Gastroesophageal sphincter (tissue), 4 donors: ENCODE results near the gene FSTL5. TPM values are rescaled to one million over a fixed set of nuclear protein-coding genes. Genes with fewer than 3 reads are reported as not detected.

Experiments used
- ATAC-seq: fragments of 150-250 bp; one replicate; pipeline ENCODE4 v1.9.1; 2016; ENCODE audit warnings: mild to moderate bottlenecking, moderate library complexity
- H3K27ac ChIP-seq, 4 donors: fragments of 200-600 bp; sonication (generic) in 3 of 4; 1 replicate in 3 of 4; 2 replicates in 1 of 4; pipeline ENCODE4 v1.5.1; 2016 to 2019
- H3K27me3 ChIP-seq: fragments of 200-600 bp; sonication (generic); one replicate; pipeline ENCODE4 v1.5.1; 2019
- H3K36me3 ChIP-seq, 2 donors: fragments of 200-600 bp; sonication (generic); one replicate each; pipeline ENCODE4 v1.5.1; 2019; ENCODE audit warnings: control low read depth in 1 of 2
- H3K4me1 ChIP-seq, 3 donors: fragments of 200-600 bp; sonication (generic); 1 replicate in 2 of 3; 2 replicates in 1 of 3; pipeline ENCODE4 v1.5.1; 2016 to 2019; ENCODE audit warnings: control low read depth in 2 of 3
- H3K4me3 ChIP-seq, 2 donors: fragments of 200-600 bp; sonication (generic); one replicate each; pipeline ENCODE4 v1.5.1; 2019; ENCODE audit warnings: mild to moderate bottlenecking in 1 of 2, moderate library complexity in 1 of 2
- H3K9me3 ChIP-seq, 3 donors: fragments of 200-600 bp; sonication (generic); one replicate each; pipeline ENCODE4 v1.5.1; 2017 to 2019; ENCODE audit warnings: control low read depth in 2 of 3
- CTCF ChIP-seq, 4 experiments: fragments of 200-600 bp in 2 of 4; fragments of 450-650 bp in 2 of 4; sonication (generic) in 1 of 4; IDR thresholded peaks; one replicate each; pipeline ENCODE4 v1.5.1; 2017 to 2019; ENCODE audit warnings: antibody characterized with exemption in 4 of 4, mild to moderate bottlenecking in 2 of 4, moderate library complexity in 2 of 4
- EP300 ChIP-seq: sonication (generic); formaldehyde crosslinking; IDR thresholded peaks from one replicate; pipeline ENCODE4 v1.6.1; 2017; ENCODE audit warnings: antibody characterized with exemption, mild to moderate bottlenecking
- POLR2A ChIP-seq, 2 donors: fragments of 450-650 bp; IDR thresholded peaks; one replicate each; pipeline ENCODE4 v1.6.1; 2017; ENCODE audit warnings: antibody characterized with exemption in 2 of 2, mild to moderate bottlenecking in 2 of 2, moderate library complexity in 1 of 2
- POLR2AphosphoS5 ChIP-seq: sonication (generic); formaldehyde crosslinking; IDR thresholded peaks from one replicate; pipeline ENCODE4 v1.6.1; 2017; ENCODE audit warnings: antibody characterized with exemption
- WGBS, 2 donors: methylation state at CpG; one replicate each; pipeline ENCODE4 v1.1.5; 2018; ENCODE audit warnings: low coverage in 1 of 2; 5-methylcytosine and 5-hydroxymethylcytosine counted together
- total RNA-seq, 4 donors: library from RNA; depleted of rRNA; stranded (reverse); fragments of >200 nt; gene quantifications; one replicate each; pipeline ENCODE4 v1.1.0, GENCODE V29; 2016

The FSTL5 gene
- total RNA-seq, 4 donors from 2014 or later, result 0.27 to 0.57 TPM; not detected in 2

GRCh38 chr4:161411901-161412300, 751.9 kb downstream of the FSTL5 start:
- peaks cover 0 to 4% (median 0%) of the 10 kb centered on the region in 3 donors for H3K9me3 ChIP-seq
- H3K27ac ChIP-seq, result no peak overlapping the region
- 50 to 86% methylated on average over 1 of the region's 1 CpG for WGBS, 2 donors
- no peaks in the 10 kb centered on the region for H3K36me3 ChIP-seq
- no peaks in the 10 kb centered on the region for H3K27me3 ChIP-seq
- no peaks in the 10 kb centered on the region for H3K4me1 ChIP-seq
- TF ChIP-seq CTCF (IDR thresholded peaks at IDR 0.05) (no peak), EP300 (no peak), POLR2A (IDR thresholded peaks at IDR 0.05) (no peak), POLR2AphosphoS5 (no peak)
- H3K4me3 ChIP-seq, result no peak overlapping the region
- no peak for ATAC-seq

- TF ChIP-seq EP300 (no peak), POLR2A (IDR thresholded peaks at IDR 0.05) (no peak), POLR2AphosphoS5 (no peak)
- 80% methylated on average over 7 to 9 of the region's 9 CpGs for whole genome bisulfite sequencing, 2 donors
- no peaks in the 10 kb centered on the region for H3K27me3 ChIP-seq
- H3K9me3 ChIP-seq, result peaks cover 0 to 4% (median 0%) of the 10 kb centered on the region in 3 donors
- H3K4me1 ChIP-seq, result no peaks in the 10 kb centered on the region
- H3K4me3 ChIP-seq, result no peak overlapping the region
- H3K36me3 ChIP-seq, result no peaks in the 10 kb centered on the region
- ATAC-seq, result no peak
- H3K27ac ChIP-seq, result no peak overlapping the region
These were observed 759.3 kb downstream of the FSTL5 start for GRCh38 chr4:161404346-161405110.

- no peak for TF ChIP-seq CTCF (IDR thresholded peaks at IDR 0.05)
- no peak for TF ChIP-seq EP300
- no peak for TF ChIP-seq POLR2A (IDR thresholded peaks at IDR 0.05)
- no peak for TF ChIP-seq POLR2AphosphoS5
- Histone ChIP-seq H3K4me3 (no peak overlapping the region), H3K27me3 (no peaks in the 10 kb centered on the region), H3K36me3 (no peaks in the 10 kb centered on the region), H3K4me1 (no peaks in the 10 kb centered on the region), H3K9me3 (peaks cover 0 to 4% (median 0%) of the 10 kb centered on the region in 3 donors), H3K27ac (no peak overlapping the region)
- WGBS, 2 donors, result 63 to 89% methylated on average over 2 to 3 of the region's 3 CpGs
- ATAC-seq, result no peak
These were observed 760.0 kb downstream of the FSTL5 start for GRCh38 chr4:161403781-161404180.

- no peak overlapping the region for H3K4me3 ChIP-seq
- no peaks in the 10 kb centered on the region for H3K4me1 ChIP-seq
- TF ChIP-seq POLR2A (IDR thresholded peaks at IDR 0.05) (no peak), POLR2AphosphoS5 (no peak), EP300 (no peak), CTCF (IDR thresholded peaks at IDR 0.05) (no peak)
- no peaks in the 10 kb centered on the region for H3K9me3 ChIP-seq
- no peak overlapping the region for H3K27ac ChIP-seq
- no peaks in the 10 kb centered on the region for H3K36me3 ChIP-seq
- ATAC-seq, result no peak
- H3K27me3 ChIP-seq, result no peaks in the 10 kb centered on the region
- 58 to 73% methylated on average over 3 of the region's 3 CpGs for WGBS, 2 donors
These were observed 770.2 kb downstream of the FSTL5 start for GRCh38 chr4:161393602-161394001.

GRCh38 chr4:161382655-161383054, 781.1 kb downstream of the FSTL5 start:
- Histone ChIP-seq H3K4me1 (no peaks in the 10 kb centered on the region), H3K4me3 (no peak overlapping the region), H3K27ac (no peak overlapping the region), H3K9me3 (no peaks in the 10 kb centered on the region), H3K27me3 (no peaks in the 10 kb centered on the region), H3K36me3 (no peaks in the 10 kb centered on the region)
- WGBS, 2 donors, result 81 to 90% methylated on average over 2 to 6 of the region's 6 CpGs
- no peak for ATAC-seq
- TF ChIP-seq EP300 (no peak), POLR2AphosphoS5 (no peak), CTCF (IDR thresholded peaks at IDR 0.05) (no peak), POLR2A (IDR thresholded peaks at IDR 0.05) (no peak)
